HEK293T (cell line): Measurements from ENCODE around the gene OSR1.
A peak's percentile ranks its signal among the peaks of the same experiment; 100 is the strongest.
"Not testable (repeated sequence)": the region's sequence is repeated elsewhere in the genome, so short reads cannot be mapped to it uniquely, and the experiment has no call there.

Experiments
- CTCF ChIA-PET: fragments of 350-600 bp; formaldehyde crosslinking; extraction: SDS; loops from one replicate; lab custom pipeline; 2021; ENCODE audit warnings: antibody characterized with exemption, inconsistent platforms; lab: Yijun Ruan, JAX
- POLR2A ChIA-PET: fragments of 350-600 bp; formaldehyde crosslinking; extraction: SDS; loops from one replicate; lab custom pipeline; 2020; ENCODE audit warnings: antibody characterized with exemption, inconsistent platforms; lab: Yijun Ruan, JAX
- DNase-seq: peaks from one replicate; pipeline ENCODE4 v3.0.0; 2012; ENCODE audit warnings: mixed read lengths; ENCODE audit errors: extremely low spot score
- ARNT ChIP-seq: fragments of 450-650 bp; IDR thresholded peaks from 2 replicates; pipeline ENCODE4 v1.6.1; 2017; ENCODE audit warnings: mild to moderate bottlenecking
- BHLHE40 ChIP-seq: fragments of 450-650 bp; IDR thresholded peaks from 2 replicates; pipeline ENCODE4 v1.6.1; 2016; ENCODE audit warnings: mild to moderate bottlenecking, moderate library complexity, borderline replicate concordance
- CTBP1 ChIP-seq: fragments of 450-650 bp; IDR thresholded peaks from 2 replicates; pipeline ENCODE4 v1.6.1; 2016; ENCODE audit warnings: borderline replicate concordance
- ELF4 ChIP-seq: fragments of 450-650 bp; IDR thresholded peaks from 2 replicates; pipeline ENCODE4 v1.6.1; 2017; ENCODE audit warnings: antibody characterized with exemption
- FOXA1 ChIP-seq: fragments of 450-650 bp; IDR thresholded peaks from 2 replicates; pipeline ENCODE4 v1.6.1; 2016; ENCODE audit warnings: mild to moderate bottlenecking
- FOXK2 ChIP-seq: fragments of 450-650 bp; IDR thresholded peaks from 2 replicates; pipeline ENCODE4 v1.6.1; 2016; ENCODE audit warnings: mild to moderate bottlenecking
- FOXM1 ChIP-seq: fragments of 450-650 bp; IDR thresholded peaks from 2 replicates; pipeline ENCODE4 v1.6.1; 2017; ENCODE audit warnings: mild to moderate bottlenecking, borderline replicate concordance
- HDGF ChIP-seq: fragments of 450-650 bp; IDR thresholded peaks from 2 replicates; pipeline ENCODE4 v1.6.1; 2017; ENCODE audit warnings: antibody characterized with exemption, borderline replicate concordance
- L3MBTL2 ChIP-seq: fragments of 450-650 bp; conservative IDR thresholded peaks from 2 replicates; pipeline ENCODE4 v1.6.1; 2016; ENCODE audit warnings: mild to moderate bottlenecking
- LEF1 ChIP-seq: fragments of 450-650 bp; IDR thresholded peaks from 2 replicates; pipeline ENCODE4 v1.6.1; 2017; ENCODE audit warnings: mild to moderate bottlenecking, borderline replicate concordance
- NFRKB ChIP-seq: fragments of 450-650 bp; IDR thresholded peaks from 2 replicates; pipeline ENCODE4 v1.6.1; 2016; ENCODE audit warnings: mild to moderate bottlenecking, moderate library complexity
- PKNOX1 ChIP-seq: fragments of 450-650 bp; IDR thresholded peaks from 2 replicates; pipeline ENCODE4 v1.6.1; 2016
- SP1 ChIP-seq: fragments of 450-650 bp; IDR thresholded peaks from 2 replicates; pipeline ENCODE4 v1.6.1; 2017
- SUZ12 ChIP-seq: fragments of 450-650 bp; IDR thresholded peaks from 2 replicates; pipeline ENCODE4 v1.6.1; 2016; ENCODE audit warnings: mild to moderate bottlenecking
- TARDBP ChIP-seq: fragments of 450-650 bp; IDR thresholded peaks from 2 replicates; pipeline ENCODE4 v1.6.1; 2016
- ZNF384 ChIP-seq: fragments of 450-650 bp; IDR thresholded peaks from 2 replicates; pipeline ENCODE4 v1.6.1; 2016

OSR1 gene

GRCh38 chr2:19320813-19321212 is 37.6 kb downstream of the OSR1 start:
- POLR2A ChIA-PET = no interaction called here
- no peak for DNase-seq
- TF ChIP-seq ZNF384 (no peak), CTBP1 (no peak), FOXM1 (no peak), LEF1 (no peak), HDGF (no peak), L3MBTL2 (no peak), BHLHE40 (no peak), PKNOX1 (no peak), NFRKB (no peak), FOXK2 (no peak), ELF4 (no peak), ARNT (no peak), FOXA1 (no peak), SUZ12 (no peak), SP1 (no peak), TARDBP (no peak)
- CTCF ChIA-PET = no interaction called here

GRCh38 chr2:19319698-19320097 is 38.7 kb downstream of the OSR1 start:
- no peak for TF ChIP-seq LEF1
- no peak for TF ChIP-seq BHLHE40
- no peak for TF ChIP-seq TARDBP
- no peak for TF ChIP-seq ZNF384
- no peak for TF ChIP-seq HDGF
- no peak for TF ChIP-seq ARNT
- no peak for TF ChIP-seq SP1
- no peak for TF ChIP-seq CTBP1
- no peak for TF ChIP-seq FOXA1
- TF ChIP-seq PKNOX1 = no peak
- no peak for TF ChIP-seq L3MBTL2
- TF ChIP-seq NFRKB = no peak
- TF ChIP-seq FOXK2 = no peak
- no peak for TF ChIP-seq SUZ12
- TF ChIP-seq FOXM1 = no peak
- TF ChIP-seq ELF4 = no peak
- CTCF ChIA-PET = no interaction called here
- DNase-seq = no peak
- POLR2A ChIA-PET = no interaction called here

DNA sequence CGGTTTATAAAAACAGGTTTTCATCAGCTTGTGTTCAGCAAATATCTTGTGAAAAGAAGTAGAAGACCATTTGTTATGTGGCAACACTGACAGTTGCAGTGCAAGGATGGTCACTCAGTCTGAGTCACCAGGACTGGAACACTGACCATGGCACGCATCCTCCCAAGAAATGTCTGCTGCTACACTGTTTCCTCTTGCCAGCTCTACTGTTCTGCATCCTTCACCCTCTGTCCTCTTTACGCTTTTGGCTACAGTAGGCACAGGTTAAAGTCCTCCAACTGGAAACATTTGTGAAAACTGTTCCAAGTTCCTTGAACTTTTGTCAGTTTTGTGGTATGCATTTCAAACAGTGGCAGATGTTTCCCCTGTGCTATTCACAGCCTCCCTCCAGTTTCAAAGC is 39.4 kb downstream of the OSR1 start:
- CTCF ChIA-PET = no interaction called here
- no peak for DNase-seq
- POLR2A ChIA-PET = no interaction called here
- TF ChIP-seq L3MBTL2 (no peak), TARDBP (no peak), ARNT (no peak), CTBP1 (no peak), SUZ12 (no peak), FOXM1 (no peak), FOXK2 (no peak), FOXA1 (no peak), NFRKB (no peak), ZNF384 (no peak), SP1 (no peak), LEF1 (no peak), ELF4 (no peak), BHLHE40 (no peak), PKNOX1 (no peak), HDGF (no peak)

- TF ChIP-seq SUZ12 = no peak
- no peak for TF ChIP-seq SP1
- TF ChIP-seq FOXK2 = no peak
- TF ChIP-seq TARDBP = no peak
- no peak for TF ChIP-seq CTBP1
- no peak for TF ChIP-seq LEF1
- TF ChIP-seq ARNT = no peak
- no peak for TF ChIP-seq ZNF384
- TF ChIP-seq L3MBTL2 = no peak
- no peak for TF ChIP-seq NFRKB
- TF ChIP-seq FOXM1 = no peak
- TF ChIP-seq PKNOX1 = no peak
- ChIA-PET POLR2A (interaction anchor here (1.2 kb wide), 1 partner anchor 34 kb away, joined by 3 read pairs; no protein-coding TSS in a partner anchor), CTCF (no interaction called here)
- no peak for DNase-seq
These were observed 44.9 kb downstream of the OSR1 start for GRCh38 chr2:19313553-19313952.

GRCh38 chr2:19312949-19313348 is 45.5 kb downstream of the OSR1 start:
- CTCF ChIA-PET = no interaction called here
- no peak for TF ChIP-seq HDGF
- TF ChIP-seq TARDBP = no peak
- TF ChIP-seq SP1 = no peak
- no peak for TF ChIP-seq FOXK2
- TF ChIP-seq ELF4 = no peak
- TF ChIP-seq PKNOX1 = no peak
- TF ChIP-seq LEF1 = no peak
- no peak for TF ChIP-seq ZNF384
- TF ChIP-seq ARNT = no peak
- no peak for TF ChIP-seq FOXM1
- no peak for TF ChIP-seq SUZ12
- no peak for TF ChIP-seq L3MBTL2
- peak; percentile 21 for DNase-seq
- POLR2A ChIA-PET = no interaction called here

DNA sequence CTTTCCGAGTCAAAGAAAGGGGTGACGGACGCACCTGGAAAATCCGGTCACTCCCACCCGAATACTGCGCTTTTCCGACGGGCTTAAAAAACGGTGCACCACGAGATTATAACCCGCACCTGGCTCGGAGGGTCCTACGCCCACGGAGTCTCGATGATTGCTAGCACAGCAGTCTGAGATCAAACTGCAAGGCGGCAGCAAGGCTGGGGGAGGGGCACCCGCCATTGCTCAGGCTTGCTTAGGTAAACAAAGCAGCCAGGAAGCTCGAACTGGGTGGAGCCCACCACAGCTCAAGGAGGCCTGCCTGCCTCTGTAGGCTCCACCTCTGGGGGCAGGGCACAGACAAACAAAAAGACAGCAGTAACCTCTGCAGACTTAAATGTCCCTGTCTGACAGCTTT is 52.4 kb downstream of the OSR1 start:
- DNase-seq, POLR2A ChIA-PET, CTCF ChIA-PET: not testable (repeated sequence)

DNA sequence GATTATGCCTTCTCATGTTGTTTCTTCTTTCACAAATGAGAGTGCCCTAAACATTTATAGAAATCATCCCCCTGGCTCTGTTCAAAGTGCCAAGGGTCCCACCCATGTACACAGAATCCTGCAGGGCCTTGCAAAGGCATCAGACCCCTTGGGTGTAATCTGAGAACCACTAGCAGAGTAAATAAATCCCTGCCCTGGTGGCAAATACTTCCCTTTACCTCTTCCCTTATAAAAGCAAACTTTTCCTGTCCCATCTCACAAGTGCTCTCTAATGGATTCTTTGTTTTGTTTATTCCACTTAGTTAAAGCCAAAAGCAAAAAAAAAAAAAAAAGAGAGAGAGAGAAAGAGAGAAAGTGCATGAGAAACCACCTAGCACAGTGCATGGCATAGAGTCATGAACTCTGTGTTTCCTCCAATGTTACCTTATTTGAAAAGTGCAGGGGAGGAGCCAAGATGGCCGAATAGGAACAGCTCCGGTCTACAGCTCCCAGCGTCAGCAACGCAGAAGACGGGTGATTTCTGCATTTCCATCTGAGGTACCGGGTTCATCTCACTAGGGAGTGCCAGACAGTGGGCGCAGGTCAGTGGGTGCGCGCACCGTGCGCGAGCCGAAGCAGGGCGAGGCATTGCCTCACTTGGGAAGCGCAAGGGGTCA is 52.9 kb downstream of the OSR1 start:
- DNase-seq, POLR2A ChIA-PET, CTCF ChIA-PET: not testable (repeated sequence)
